Transverse colon (tissue), 4 donors: Measurements from ENCODE around the gene TSPAN13. TPM values are rescaled to one million over a fixed set of nuclear protein-coding genes. Genes with fewer than 3 reads are reported as not detected.

ENCODE experiments used
- DNase-seq: peaks from one replicate; pipeline ENCODE4 v3.0.0-alpha.2; 2019
- H3K27ac ChIP-seq, 4 donors: fragments of 200-600 bp; sonication (generic); 2 replicates each; pipeline ENCODE4 v1.5.1; 2016 to 2018; ENCODE audit warnings: inconsistent platforms in 4 of 4
- H3K27me3 ChIP-seq: fragments of 200-600 bp; sonication (generic); 2 replicates; pipeline ENCODE4 v1.5.1; 2017; ENCODE audit warnings: inconsistent platforms
- H3K36me3 ChIP-seq, 4 donors: fragments of 200-600 bp; sonication (generic); 2 replicates each; pipeline ENCODE4 v1.5.1; 2017 to 2019; ENCODE audit warnings: inconsistent platforms in 4 of 4
- H3K4me1 ChIP-seq, 4 donors: fragments of 200-600 bp; sonication (generic); 2 replicates each; pipeline ENCODE4 v1.5.1; 2017 to 2020; ENCODE audit warnings: inconsistent platforms in 4 of 4
- H3K4me3 ChIP-seq, 4 donors: fragments of 200-600 bp; sonication (generic); 1 replicate in 1 of 4; 2 replicates in 3 of 4; pipeline versions ENCODE4 v1.5.1 to v1.6.1; 2017 to 2019; ENCODE audit warnings: inconsistent platforms in 4 of 4
- H3K9me3 ChIP-seq, 2 donors: fragments of 200-600 bp; sonication (generic); 2 replicates each; pipeline ENCODE4 v1.5.1; 2017 to 2019; ENCODE audit warnings: inconsistent platforms in 2 of 2
- EP300 ChIP-seq: sonication (generic); formaldehyde crosslinking; IDR thresholded peaks from one replicate; pipeline ENCODE4 v1.6.1; 2017; ENCODE audit warnings: antibody characterized with exemption, low read depth
- POLR2A ChIP-seq: fragments of 450-650 bp; IDR thresholded peaks from one replicate; pipeline ENCODE4 v1.6.1; 2016; ENCODE audit warnings: antibody characterized with exemption, mild to moderate bottlenecking, moderate library complexity
- POLR2AphosphoS5 ChIP-seq, 3 donors: sonication (generic); formaldehyde crosslinking; IDR thresholded peaks; one replicate each; pipeline ENCODE4 v1.6.1; 2016; ENCODE audit warnings: antibody characterized with exemption in 3 of 3
- WGBS, 2 donors: methylation state at CpG; one replicate each; pipeline ENCODE4 v1.1.5; 2018; ENCODE audit warnings: low coverage in 1 of 2; 5-methylcytosine and 5-hydroxymethylcytosine counted together
- in situ Hi-C, 4 donors: fragments of 200-750 bp; cut with MboI; loops; one replicate each; pipeline versions ENCODE4 v1.15.0 to v1.15.1; 2017; ENCODE audit warnings: low sequenced_read_pairs in 3 of 4, low pct_ligation_motif_present in 1 of 4, low pct_unique_long_range_greater_than_20kb in 1 of 4
- intact Hi-C: fragments of 100-400 bp; cut with DNase I; formaldehyde crosslinking; loops from one replicate; pipeline ENCODE4 v1.15.1; 2023; ENCODE audit warnings: low total_unique reads
- total RNA-seq, 4 donors: library from RNA; depleted of rRNA; stranded (reverse); fragments of >200 nt; gene quantifications; one replicate each; pipeline ENCODE4 v1.1.0, GENCODE V29; 2016
- TF ChIP-seq, protein P1 (sequence below), 5 experiments: fragments of 200-600 bp in 3 of 5; fragments of 450-650 bp in 2 of 5; sonication (generic) in 3 of 5; IDR thresholded peaks; 1 replicate in 2 of 5; 2 replicates in 3 of 5; pipeline ENCODE4 v1.5.1; 2016 to 2017; ENCODE audit warnings: antibody characterized with exemption in 5 of 5, inconsistent platforms in 3 of 5, mild to moderate bottlenecking in 2 of 5, moderate library complexity in 1 of 5

TSPAN13 gene
- total RNA-seq, 4 donors from 2014 or later = 6.8 to 44.4 (median 21.4) TPM

DNA sequence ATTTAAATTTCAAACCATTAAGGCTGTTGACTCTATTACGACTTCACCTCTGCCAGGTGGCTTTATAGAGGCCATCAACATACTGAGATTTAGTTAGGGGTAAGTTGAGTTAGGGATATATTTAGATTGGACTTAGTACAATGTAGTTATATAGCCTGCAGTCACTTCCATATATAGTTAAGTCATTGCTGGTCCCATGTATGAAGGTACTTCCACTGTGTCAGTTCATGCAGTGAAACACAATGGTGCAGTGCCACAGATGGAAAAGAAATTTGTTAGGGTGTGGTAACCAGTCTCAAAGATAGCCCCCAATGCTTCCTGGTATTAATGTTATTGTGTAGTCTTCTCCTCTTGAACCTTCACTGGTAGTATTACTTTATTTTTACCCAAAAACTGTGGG, 12.6 kb upstream of the TSPAN13 start:
- H3K36me3 ChIP-seq = no peaks in the 10 kb centered on the region
- H3K27me3 ChIP-seq = no peaks in the 10 kb centered on the region
- no peak overlapping the region for H3K4me3 ChIP-seq
- WGBS, 2 donors = 64 to 79% methylated on average over 1 of the region's 1 CpG
- H3K27ac ChIP-seq = peak overlapping the region in 2 of 4 donors; percentile 15 to 56
- TF ChIP-seq, protein P1, sequence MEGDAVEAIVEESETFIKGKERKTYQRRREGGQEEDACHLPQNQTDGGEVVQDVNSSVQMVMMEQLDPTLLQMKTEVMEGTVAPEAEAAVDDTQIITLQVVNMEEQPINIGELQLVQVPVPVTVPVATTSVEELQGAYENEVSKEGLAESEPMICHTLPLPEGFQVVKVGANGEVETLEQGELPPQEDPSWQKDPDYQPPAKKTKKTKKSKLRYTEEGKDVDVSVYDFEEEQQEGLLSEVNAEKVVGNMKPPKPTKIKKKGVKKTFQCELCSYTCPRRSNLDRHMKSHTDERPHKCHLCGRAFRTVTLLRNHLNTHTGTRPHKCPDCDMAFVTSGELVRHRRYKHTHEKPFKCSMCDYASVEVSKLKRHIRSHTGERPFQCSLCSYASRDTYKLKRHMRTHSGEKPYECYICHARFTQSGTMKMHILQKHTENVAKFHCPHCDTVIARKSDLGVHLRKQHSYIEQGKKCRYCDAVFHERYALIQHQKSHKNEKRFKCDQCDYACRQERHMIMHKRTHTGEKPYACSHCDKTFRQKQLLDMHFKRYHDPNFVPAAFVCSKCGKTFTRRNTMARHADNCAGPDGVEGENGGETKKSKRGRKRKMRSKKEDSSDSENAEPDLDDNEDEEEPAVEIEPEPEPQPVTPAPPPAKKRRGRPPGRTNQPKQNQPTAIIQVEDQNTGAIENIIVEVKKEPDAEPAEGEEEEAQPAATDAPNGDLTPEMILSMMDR (IDR thresholded peaks at IDR 0.05) = no peak
- TF ChIP-seq POLR2AphosphoS5 (IDR thresholded peaks at IDR 0.05) = no peak
- no peak for TF ChIP-seq EP300
- no peak for TF ChIP-seq POLR2A
- no peaks in the 10 kb centered on the region for H3K9me3 ChIP-seq
- peaks cover 3 to 21% (median 12%) of the 10 kb centered on the region in 4 donors for H3K4me1 ChIP-seq
- DNase-seq = no peak
- in situ Hi-C loops = no loop called here
- intact Hi-C loops = no loop called here

DNA sequence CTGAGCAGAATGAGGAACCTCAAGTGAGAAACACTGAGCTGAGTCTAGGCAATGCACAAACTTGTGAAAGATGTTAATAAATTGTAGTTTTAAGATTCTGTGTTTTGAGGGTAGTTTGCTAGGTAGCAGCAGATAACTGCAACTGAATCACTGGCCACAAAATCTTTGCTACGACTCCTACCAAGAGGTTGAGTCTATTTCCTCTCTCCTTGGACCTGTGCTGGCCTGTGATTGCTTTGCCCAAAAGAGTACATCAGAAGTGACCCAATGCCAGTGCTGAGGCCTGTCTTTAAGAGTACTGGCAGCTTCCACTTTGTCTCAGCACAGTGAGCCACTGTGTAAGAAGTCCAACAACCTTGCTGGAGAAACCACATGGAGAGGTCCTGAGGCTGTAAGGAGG, 11.9 kb upstream of the TSPAN13 start:
- Histone ChIP-seq H3K9me3 (no peaks in the 10 kb centered on the region), H3K27ac (no peak overlapping the region), H3K27me3 (no peaks in the 10 kb centered on the region), H3K36me3 (no peaks in the 10 kb centered on the region), H3K4me3 (no peak overlapping the region), H3K4me1 (peaks cover 3 to 21% (median 12%) of the 10 kb centered on the region in 4 donors)
- in situ Hi-C loops (no loop called here), intact Hi-C loops (no loop called here)
- 86 to 92% methylated on average over 1 of the region's 1 CpG for WGBS, 2 donors
- DNase-seq = no peak
- TF ChIP-seq, protein P1 (IDR thresholded peaks at IDR 0.05) = no peak
- TF ChIP-seq EP300 = no peak
- TF ChIP-seq POLR2A = no peak
- no peak for TF ChIP-seq POLR2AphosphoS5 (IDR thresholded peaks at IDR 0.05)

- no peaks in the 10 kb centered on the region for H3K27me3 ChIP-seq
- H3K36me3 ChIP-seq = no peaks in the 10 kb centered on the region
- no peak overlapping the region for H3K27ac ChIP-seq
- TF ChIP-seq POLR2AphosphoS5 (IDR thresholded peaks at IDR 0.05) = no peak
- TF ChIP-seq, protein P1 (IDR thresholded peaks at IDR 0.05) = no peak
- TF ChIP-seq POLR2A = no peak
- TF ChIP-seq EP300 = no peak
- in situ Hi-C loops = no loop called here
- no peak overlapping the region for H3K4me3 ChIP-seq
- 66 to 90% methylated on average over 3 of the region's 3 CpGs for WGBS, 2 donors
- no peaks in the 10 kb centered on the region for H3K9me3 ChIP-seq
- intact Hi-C loops = no loop called here
- peaks cover 3 to 21% (median 12%) of the 10 kb centered on the region in 4 donors for H3K4me1 ChIP-seq
- DNase-seq = no peak
Observed at GRCh38 chr7:16742547-16742946, 11.0 kb upstream of the TSPAN13 start.

DNA sequence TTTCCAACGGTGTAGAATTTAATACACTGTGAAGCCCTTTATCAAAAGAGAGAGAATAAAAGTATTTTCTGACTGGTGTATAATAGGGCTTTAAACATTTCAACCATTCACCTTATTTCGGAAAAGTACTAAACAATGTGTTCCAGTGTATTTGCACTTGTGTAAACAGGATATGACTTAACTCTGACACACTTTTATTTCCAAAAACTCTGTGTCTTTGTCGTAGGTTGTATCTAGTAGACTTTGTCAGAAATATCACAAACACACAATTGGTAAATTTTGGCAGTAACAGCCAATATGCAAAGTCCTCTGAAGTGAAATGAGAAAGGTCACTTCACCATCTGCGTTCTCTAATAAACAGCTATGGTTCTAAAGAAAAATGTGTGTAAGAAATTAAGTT, 10.3 kb upstream of the TSPAN13 start:
- intact Hi-C loops (no loop called here), in situ Hi-C loops (no loop called here)
- DNase-seq = no peak
- no peaks in the 10 kb centered on the region for H3K9me3 ChIP-seq
- no peaks in the 10 kb centered on the region for H3K36me3 ChIP-seq
- TF ChIP-seq POLR2A = no peak
- no peak for TF ChIP-seq POLR2AphosphoS5 (IDR thresholded peaks at IDR 0.05)
- TF ChIP-seq, protein P1 (IDR thresholded peaks at IDR 0.05) = no peak
- no peak for TF ChIP-seq EP300
- H3K27ac ChIP-seq = no peak overlapping the region
- 44 to 47% methylated on average over 4 of the region's 4 CpGs for WGBS, 2 donors
- peaks cover 3 to 21% (median 12%) of the 10 kb centered on the region in 4 donors for H3K4me1 ChIP-seq
- H3K27me3 ChIP-seq = no peaks in the 10 kb centered on the region
- no peak overlapping the region for H3K4me3 ChIP-seq
